ENCODE results near the gene MBTPS1. TPM values are rescaled to one million over a fixed set of nuclear protein-coding genes. Genes with fewer than 3 reads are reported as not detected.

MBTPS1 gene
- total and polyA plus RNA-seq, 11 donors, result 37.2 to 91.4 (median 67.7) TPM

DNA sequence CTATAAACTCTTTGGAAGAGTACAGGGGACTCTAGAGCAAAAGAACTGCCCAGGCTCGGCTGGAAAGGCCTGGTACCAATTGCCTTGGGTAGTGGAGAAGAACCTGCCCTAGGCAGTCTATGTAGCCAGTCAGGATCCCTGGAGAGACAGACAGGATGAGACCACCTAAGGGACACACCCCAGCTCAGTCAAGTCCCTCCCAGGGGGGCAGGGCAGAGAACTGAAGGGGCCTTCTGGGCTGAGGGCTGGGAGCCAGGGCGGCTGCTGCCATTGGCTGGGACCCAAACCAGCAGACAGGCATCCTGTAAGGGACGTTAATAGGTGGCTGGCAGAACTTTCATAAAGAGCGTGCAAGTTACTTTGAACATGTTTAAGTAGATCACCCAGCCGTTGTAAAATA, 61.4 kb downstream of the MBTPS1 start:
- Histone ChIP-seq H3K27ac (peak overlapping the region in 10 of 12 donors; percentile 2 to 88 (median 51)), H3K4me3 (no peak overlapping the region), H3K36me3 (peaks cover 0 to 85% (median 82%) of the 10 kb centered on the region in 9 donors), H3K27me3 (no peaks in the 10 kb centered on the region), H3K9me3 (no peaks in the 10 kb centered on the region), H3K4me1 (peaks cover 0 to 57% (median 28%) of the 10 kb centered on the region in 12 donors)
- DNase-seq, result peak in 4 of 5 donors; percentile 53 to 77 (median 66)
- intact Hi-C loops (cut with DNase I), result loop anchor here in 2 of 10 donors (5.0 kb wide), 2 partner anchors 93 to 228 kb away; no protein-coding TSS in a partner anchor
- ATAC-seq, result peak; percentile 62 to 82 (median 68)
- TF ChIP-seq, protein P1, sequence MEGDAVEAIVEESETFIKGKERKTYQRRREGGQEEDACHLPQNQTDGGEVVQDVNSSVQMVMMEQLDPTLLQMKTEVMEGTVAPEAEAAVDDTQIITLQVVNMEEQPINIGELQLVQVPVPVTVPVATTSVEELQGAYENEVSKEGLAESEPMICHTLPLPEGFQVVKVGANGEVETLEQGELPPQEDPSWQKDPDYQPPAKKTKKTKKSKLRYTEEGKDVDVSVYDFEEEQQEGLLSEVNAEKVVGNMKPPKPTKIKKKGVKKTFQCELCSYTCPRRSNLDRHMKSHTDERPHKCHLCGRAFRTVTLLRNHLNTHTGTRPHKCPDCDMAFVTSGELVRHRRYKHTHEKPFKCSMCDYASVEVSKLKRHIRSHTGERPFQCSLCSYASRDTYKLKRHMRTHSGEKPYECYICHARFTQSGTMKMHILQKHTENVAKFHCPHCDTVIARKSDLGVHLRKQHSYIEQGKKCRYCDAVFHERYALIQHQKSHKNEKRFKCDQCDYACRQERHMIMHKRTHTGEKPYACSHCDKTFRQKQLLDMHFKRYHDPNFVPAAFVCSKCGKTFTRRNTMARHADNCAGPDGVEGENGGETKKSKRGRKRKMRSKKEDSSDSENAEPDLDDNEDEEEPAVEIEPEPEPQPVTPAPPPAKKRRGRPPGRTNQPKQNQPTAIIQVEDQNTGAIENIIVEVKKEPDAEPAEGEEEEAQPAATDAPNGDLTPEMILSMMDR (IDR thresholded peaks at IDR 0.05), result no peak
- TF ChIP-seq POLR2A (IDR thresholded peaks at IDR 0.05), result no peak
- WGBS, 4 donors, result 42 to 47% (median 44%) methylated on average over 5 of the region's 5 CpGs

DNA sequence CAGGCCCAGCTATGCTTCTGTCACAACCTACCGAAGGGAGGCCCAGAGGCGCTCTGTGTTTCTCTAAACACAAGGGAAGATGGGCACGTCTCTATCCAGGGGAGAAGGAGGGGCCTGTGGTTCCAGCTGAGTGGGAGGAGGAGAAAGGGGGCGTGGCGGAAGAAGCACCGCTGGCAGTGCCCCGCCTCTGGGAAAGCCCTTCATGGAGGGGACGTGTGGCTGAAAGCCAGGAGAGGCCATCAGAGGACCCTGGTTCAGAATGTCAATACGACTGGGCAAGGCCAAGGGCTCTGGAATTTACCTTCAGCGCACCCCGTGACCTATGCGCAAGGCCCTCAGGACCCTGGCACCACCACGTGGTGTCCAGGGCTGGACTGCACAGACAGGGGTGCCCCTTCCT, 61.8 kb downstream of the MBTPS1 start:
- Histone ChIP-seq H3K27me3 (no peaks in the 10 kb centered on the region), H3K4me1 (peaks cover 0 to 57% (median 28%) of the 10 kb centered on the region in 12 donors), H3K4me3 (no peak overlapping the region), H3K27ac (peak overlapping the region in 8 of 12 donors; percentile 2 to 88 (median 64)), H3K36me3 (peaks cover 0 to 85% (median 81%) of the 10 kb centered on the region in 9 donors), H3K9me3 (no peaks in the 10 kb centered on the region)
- WGBS, 4 donors, result 70 to 90% (median 79%) methylated on average over 11 to 13 of the region's 13 CpGs
- TF ChIP-seq, protein P1 (IDR thresholded peaks at IDR 0.05), result no peak
- TF ChIP-seq POLR2A (IDR thresholded peaks at IDR 0.05), result no peak
- DNase-seq (peak in 2 of 5 donors; percentile 12 to 24), ATAC-seq (no peak)
- intact Hi-C loops (cut with DNase I), result loop anchor here in 2 of 10 donors (5.0 kb wide), 2 partner anchors 93 to 228 kb away; no protein-coding TSS in a partner anchor

DNA sequence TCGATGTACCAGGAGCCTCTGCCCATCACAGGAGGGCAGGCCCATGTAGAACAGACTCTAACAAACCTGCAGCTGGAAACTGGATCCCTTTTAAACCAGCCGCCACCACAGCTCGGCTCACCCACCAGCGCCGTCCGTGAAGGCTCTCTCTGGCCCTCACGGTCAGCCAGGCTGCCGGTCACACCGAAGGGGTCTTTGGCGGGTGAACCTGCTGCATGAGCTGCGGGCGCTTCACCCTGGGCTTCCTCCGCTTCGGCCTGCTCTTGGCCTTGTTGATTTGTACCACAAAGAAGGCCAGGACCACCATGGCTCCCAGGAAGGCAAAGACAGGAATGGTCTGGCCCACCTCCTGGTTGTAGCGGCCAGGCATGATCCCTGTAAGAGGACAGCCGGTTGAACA, 62.5 kb downstream of the MBTPS1 start:
- peaks cover 0 to 85% (median 81%) of the 10 kb centered on the region in 9 donors for H3K36me3 ChIP-seq
- no peak overlapping the region for H3K4me3 ChIP-seq
- H3K4me1 ChIP-seq, result peaks cover 0 to 56% (median 28%) of the 10 kb centered on the region in 12 donors
- intact Hi-C loops (cut with DNase I), result no loop called here
- no peak overlapping the region for H3K27ac ChIP-seq
- no peaks in the 10 kb centered on the region for H3K27me3 ChIP-seq
- WGBS, 4 donors, result 90 to 98% (median 96%) methylated on average over 15 to 16 of the region's 16 CpGs
- TF ChIP-seq, protein P1 (IDR thresholded peaks at IDR 0.05), result no peak
- TF ChIP-seq POLR2A (IDR thresholded peaks at IDR 0.05), result no peak
- DNase-seq (peak in 2 of 5 donors; percentile 15 to 25), ATAC-seq (no peak)
- no peaks in the 10 kb centered on the region for H3K9me3 ChIP-seq

DNA sequence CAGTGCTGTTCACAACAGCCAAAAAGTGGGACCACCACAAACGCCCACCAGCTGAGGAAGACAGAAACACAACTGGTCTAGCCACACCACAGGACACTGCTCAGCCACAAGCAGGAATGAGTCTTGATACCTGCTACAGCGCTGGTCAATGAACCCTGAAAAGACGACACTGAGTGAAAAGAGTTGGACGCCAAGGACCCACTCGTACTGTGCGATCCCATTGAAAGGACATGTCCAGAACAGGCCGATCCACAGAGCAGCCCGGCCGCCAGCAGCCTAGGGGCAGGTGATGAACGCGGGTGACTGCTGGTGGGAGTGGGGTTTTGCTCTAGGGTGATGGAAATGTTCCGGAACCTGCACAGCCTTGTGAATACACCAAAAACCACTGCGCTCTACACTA, 63.5 kb downstream of the MBTPS1 start:
- Histone ChIP-seq H3K27me3 (no peaks in the 10 kb centered on the region), H3K4me1 (peaks cover 0 to 46% (median 25%) of the 10 kb centered on the region in 12 donors), H3K36me3 (peaks cover 0 to 84% (median 80%) of the 10 kb centered on the region in 9 donors), H3K4me3 (no peak overlapping the region), H3K27ac (no peak overlapping the region), H3K9me3 (no peaks in the 10 kb centered on the region)
- ATAC-seq, result no peak
- DNase-seq, result peak in 2 of 5 donors; percentile 7 to 10
- 91 to 97% (median 95%) methylated on average over 13 of the region's 13 CpGs for WGBS, 4 donors
- TF ChIP-seq, protein P1 (IDR thresholded peaks at IDR 0.05), result no peak
- TF ChIP-seq POLR2A (IDR thresholded peaks at IDR 0.05), result no peak
- intact Hi-C loops (cut with DNase I), result no loop called here

All from heart left ventricle (tissue), 16 donors.